HG03097 (cell line): ENCODE data around the gene AMDHD2.

ENCODE experiments used
- ATAC-seq: cut with Tn5 transposase; IDR thresholded peaks from one replicate; pipeline ENCODE4 v1.9.1; 2021; ENCODE audit not compliant: unreplicated experiment, low FRiP score

The AMDHD2 gene

DNA sequence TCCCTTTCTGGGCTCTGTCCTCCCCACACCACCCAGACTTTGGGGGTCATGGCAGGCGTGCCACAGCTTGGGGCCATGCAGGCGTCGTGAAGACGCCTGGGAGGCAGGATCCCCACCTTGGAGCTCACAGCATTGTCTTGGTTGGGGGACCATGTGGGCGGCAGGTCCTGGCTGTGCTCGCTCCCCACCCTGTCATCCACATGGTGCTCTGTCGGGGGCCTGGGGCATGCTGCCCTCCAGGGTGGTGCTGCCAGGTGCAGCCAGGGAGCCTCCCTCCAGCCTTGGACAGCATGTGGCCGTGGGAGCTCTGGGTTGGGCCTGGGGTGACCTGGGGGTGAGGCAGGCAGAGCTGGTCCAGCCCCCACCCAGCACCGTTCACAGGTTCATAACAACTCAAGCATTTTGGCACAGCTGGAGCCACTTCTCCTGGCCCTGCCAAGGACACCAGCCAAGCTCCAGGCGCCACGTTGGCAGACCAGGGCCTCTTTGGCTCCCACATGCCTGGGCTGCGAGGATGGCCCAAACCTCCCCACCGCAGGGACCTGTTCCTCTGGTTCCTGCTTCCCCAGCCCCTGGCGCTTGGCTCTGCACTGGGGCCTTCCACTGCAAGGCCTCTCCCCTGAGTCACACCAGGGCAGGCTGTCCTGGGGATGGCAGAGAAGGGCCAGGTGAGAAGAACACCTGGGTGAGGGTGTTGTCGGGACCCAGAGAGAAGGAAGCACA lies 21.5 kb upstream of the AMDHD2 start:
- no peak for ATAC-seq

DNA sequence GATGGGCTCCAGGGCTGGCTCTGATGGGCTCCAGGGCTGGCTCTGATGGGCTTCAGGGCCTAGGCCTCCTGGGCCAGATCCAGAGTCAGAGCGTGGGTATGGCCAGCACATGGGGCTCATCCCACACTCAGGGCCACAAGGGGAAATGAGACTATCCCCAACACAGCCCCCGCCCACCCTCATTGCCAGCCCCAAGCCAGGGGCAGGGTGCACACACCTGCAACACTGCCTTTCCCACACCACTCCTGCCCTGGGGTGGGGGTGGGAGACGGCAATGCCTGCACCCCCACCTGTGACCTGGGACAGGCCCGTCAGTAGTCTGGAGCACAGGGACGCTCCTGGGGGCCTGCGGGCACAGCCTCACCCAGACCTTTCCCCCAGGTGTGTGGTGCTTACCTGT lies 20.7 kb upstream of the AMDHD2 start:
- no peak for ATAC-seq

DNA sequence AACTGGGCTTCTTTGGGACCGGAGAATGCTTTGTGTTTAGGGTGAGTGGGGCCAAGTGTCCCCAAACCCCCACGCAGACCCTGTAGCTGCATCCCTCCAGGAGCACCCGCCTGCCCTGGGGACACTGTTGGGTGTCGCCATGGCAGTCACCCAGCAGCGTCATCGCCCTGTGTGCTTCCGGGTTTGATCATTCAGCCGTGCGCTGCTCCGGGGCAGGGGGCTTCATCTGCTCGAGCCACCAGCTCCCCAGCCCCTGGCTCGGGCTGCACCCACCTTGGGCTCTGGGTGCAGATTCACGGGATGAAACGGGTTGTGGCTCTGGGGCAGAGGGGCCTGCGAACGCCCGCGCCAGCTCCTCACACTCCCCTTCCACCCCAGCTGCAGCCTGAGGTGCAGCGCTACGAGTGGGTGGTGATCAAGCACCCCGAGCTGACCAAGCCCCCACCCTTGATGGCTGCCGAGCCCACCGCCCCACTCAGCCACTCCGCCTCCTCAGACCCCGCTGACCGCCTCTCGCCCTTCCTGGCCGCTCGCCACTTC lies 20.2 kb upstream of the AMDHD2 start:
- no peak for ATAC-seq

DNA sequence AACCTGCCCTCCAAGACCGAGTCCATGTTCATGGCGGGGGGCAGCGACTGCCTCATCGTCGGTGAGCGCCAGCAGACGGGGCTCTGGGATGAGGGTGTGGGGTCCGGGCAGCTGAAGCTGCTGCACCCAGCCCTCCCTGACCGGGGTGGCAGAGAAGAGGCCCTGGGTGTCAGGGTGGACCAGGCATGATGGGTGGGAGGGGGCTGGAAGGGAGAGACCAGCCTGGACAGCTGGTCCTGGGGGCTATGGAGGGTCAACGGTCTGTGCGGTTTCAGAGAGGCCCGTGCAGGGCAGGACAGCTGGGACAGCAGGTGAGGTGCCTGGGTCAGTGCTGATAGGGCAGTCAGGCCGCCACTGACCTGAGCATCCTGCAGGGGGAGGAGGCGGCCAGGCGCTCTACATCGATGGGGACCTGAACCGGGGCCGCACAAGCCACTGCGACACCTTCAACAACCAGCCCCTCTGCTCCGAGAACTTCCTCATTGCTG lies 19.7 kb upstream of the AMDHD2 start:
- no peak for ATAC-seq

DNA sequence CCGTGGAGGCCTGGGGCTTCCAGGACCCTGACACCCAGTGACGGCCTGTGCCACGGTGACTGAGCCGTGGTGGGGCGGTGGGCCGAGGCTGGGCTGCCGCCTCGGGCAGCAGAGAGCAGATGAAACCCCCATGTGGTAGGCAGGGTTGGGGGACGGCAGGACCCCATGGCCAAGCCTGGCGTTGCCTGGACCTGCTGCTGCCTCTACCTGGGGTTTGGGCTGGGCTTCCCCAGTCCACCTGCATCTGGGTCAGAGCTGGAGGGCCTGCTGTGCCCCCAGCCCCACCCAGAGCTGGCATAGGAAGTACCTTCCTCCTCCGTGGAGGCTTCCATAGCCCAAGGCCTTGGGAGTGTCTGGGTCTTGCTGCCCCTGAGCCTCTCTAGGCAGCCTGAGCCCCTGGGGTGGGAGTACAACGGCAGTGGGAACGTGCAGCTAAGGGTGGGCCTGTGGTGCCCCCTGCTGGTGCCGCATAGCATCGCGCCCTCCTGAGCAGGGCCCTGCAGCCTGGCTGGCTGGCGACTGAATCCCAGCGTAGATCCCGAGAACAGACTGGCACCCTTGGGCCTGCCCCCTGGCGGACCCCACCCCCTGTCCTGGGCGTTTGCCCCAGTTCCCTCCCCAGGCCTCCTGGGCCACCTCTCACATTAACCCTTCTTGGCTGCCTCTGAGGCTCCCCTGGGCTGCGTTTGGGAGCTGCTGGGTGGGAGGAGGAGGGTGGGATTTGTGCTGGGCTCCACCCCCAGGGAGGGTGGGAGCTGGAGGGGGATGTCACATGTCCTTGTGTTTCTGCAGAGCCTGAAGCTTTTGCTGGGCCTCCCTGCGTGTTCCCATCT lies 19.0 kb upstream of the AMDHD2 start:
- no peak for ATAC-seq

DNA sequence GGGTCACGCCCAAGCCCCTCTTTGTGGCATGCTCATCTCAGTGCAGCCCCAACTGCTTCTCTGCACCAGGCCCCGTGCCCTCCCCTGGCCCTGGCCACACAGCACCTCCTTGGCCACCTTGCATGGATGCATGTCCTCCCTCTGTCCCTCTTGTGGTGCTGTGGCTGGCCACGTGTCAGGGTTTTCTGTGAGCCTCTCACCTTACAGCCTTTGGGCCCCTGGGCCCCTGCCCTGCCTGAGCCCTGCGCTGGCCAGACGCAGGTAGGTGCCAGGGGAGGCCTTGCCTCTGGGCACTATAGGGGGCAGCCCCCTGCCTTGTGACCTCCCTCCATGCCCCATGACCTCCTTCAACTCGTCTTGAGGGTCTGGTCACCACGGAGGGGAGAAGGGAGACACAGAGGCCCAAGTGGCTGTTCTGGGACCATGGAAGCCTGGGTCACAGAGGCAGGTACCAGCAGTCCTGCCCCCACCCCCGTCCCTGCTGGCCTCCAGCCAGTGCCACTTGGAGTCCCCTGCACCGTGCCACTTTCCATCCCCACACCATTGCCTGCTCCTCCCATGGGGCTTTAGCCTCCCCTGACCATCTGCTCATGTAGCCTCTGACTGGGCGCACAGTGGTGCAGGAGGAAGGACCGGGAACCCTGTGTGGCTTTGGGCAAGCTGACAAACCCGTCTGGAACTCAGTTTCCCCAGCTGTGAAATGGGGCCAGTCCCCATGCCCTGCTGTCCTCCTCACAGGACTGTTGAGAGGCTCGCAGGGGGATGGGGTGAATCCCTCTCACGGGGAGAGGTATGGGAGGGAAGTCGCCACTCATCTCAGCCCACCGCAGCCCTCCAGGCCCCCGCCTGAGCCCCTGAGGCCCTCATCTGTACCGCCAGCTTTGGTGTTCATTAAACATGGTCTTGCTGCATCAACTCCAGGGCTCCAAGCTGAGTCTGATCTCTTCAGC lies 17.9 kb upstream of the AMDHD2 start:
- ATAC-seq: no peak

DNA sequence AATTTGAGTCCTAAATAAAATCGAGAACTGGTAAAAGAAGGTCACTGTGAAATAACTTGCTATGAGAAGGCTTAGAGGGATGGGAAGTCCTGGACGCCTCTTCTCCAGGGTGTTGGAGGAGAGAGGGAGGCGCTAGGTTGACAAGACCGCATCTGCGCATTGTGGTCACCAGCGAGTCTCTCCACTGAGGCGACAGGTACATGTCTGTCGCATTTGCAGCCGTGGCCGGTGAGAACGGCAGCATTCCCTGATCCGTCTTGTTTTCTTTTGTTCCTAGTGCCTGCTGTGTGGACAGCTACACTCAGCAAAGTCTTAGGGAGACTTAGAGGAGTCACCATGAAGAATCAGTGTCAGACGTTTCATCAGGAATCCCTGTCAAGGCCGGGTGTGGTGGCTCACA lies 14.5 kb upstream of the AMDHD2 start:
- no peak for ATAC-seq

DNA sequence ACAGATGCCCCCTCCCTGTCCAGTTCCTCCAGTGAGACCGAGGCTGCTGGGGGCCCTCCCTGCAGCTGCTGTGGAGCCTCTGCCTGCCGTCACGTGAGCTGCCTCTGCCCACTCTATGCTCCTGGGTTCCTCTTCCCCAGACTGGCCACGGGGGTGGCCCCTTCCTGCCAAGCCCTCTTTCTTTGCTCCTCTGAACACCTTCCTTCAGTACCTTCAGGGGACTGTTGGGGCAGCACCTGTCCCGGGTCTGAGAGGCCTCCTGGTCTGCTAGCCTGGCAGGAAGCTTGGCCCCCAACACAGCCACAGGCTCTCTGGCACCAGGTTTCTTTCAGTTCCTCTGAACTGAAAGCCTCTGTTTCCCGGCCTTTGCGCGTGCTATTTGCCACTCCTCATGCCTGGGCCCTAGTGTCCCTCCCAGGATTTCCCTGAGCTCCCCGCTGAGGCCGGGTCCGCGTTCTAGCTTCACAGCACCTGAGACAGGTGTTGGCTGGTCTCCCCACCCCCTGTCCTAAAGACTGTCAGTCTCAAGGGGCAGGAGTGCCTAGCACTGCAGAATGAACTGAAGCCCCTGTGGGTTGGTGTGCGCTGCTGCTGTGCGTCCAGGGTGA lies 13.0 kb upstream of the AMDHD2 start:
- ATAC-seq: peak; percentile 59

DNA sequence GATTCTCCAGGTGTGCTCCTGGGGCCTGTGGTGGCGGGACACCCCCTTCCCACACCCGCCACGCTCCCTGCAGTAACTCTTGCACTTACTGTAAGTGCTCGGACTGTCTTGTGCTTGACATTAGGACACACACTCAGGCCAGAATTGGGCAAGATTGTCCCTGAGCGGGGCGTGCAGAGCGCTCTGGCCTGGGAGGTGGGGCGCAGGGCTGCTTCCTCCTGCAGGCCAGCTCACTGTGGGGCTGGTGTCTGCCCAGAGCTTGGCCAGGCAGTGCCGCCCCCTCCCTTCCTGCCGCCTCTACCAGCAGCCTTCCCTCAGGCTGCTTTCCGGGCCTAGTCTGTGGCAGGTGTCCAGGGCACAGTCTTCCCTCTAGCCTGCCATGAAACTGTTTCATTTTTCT lies 12.5 kb upstream of the AMDHD2 start:
- no peak for ATAC-seq

DNA sequence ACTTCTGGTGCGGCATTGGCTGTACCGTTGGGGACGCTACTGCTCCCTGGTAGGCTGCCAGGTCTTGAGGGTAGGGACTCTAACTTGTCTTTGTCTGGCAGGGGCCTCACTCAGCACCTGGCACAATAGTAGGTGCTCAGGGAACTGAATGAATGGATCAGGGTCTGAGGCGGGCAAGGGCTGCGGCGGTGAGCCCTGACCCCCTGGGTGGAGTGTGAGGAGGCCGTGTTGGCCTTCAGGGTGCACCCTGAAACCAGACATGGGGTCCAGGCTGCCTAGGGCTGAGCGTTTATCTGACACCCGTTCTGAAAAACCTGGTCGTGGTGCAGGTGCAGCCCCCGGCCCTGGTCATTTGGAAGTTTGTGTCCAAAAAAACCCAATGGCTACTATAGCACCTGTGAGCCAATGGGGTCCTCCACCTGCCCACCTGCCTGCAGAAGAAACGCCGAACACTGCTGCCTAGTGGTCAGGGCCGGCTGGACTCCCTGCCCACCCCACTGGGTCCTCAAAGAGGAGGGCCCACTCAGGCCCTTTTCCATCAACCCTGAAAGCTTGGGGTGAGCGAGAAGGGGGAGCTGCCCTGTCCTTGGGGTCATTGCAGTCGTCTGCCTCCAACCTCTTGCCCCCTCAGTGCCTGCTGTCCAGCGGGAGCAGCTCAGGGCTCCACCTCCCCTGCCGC lies 11.3 kb upstream of the AMDHD2 start:
- no peak for ATAC-seq

DNA sequence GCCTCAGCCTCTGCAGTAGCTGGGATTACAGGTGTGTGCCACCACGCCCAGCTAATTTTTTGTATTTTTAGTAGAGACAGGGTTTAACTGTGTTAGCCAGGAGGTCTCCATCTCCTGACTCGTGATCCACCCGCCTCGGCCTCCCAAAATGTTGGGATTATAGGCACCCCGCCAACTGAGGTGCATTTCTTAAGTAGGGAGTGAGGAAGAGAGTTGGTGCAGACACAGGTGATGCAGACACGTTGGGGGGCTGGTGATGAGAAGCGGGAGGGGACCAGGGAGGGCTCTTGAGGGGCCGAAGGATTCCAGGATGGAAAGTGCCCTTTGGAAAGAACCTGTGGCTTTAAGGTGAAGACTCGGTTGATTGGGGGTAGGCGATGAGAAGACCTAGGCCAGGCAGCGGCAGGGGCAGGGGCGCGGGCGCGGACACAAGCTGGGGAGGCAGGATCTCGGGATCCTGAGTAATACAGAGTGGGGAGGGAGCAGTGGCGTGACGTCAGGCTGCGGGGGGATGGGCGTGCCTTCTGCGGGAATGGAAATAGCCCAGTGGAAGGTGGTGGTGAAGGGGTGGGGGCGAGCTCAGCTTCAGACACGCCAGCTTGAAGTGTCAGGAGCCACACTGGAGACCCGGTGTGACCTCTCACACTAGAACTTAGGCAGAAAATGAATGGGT lies 8.9 kb upstream of the AMDHD2 start:
- no peak for ATAC-seq

DNA sequence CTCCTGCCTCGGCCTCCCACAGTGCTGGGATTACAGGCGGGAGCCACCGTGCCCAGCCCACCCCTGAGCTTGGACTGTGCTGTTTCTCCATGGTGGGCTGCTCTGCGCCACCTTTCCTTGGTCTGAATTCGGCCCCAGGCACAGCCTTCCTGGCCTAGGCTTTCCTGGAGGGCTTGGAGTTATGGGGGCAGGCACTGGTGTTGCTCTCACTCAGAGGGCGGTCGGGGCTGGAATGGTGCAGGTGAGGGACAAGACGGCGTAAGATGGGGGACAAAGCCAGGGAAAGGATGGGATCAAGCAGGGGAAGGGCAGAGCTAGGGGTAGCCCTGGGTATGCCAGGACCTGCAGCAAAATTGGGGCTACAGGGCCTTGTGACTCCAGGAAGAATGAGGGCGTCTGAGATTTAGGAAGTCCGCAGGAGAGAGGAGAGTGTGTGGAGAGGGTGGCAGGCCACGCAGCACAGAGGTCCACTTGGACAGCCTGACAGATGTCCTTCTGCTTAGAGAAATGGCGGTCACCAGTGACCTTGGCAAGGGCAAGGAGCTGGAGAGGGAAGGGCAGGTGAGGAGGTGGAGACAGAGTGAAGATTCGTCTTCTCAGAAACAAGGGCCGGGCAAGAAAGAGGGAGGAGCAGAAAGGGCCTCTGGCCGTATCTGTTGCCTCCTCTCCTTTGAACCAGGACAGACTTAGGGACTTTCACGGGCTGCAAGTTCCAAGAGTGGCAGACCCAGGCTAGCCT lies 8.0 kb upstream of the AMDHD2 start:
- ATAC-seq: no peak

DNA sequence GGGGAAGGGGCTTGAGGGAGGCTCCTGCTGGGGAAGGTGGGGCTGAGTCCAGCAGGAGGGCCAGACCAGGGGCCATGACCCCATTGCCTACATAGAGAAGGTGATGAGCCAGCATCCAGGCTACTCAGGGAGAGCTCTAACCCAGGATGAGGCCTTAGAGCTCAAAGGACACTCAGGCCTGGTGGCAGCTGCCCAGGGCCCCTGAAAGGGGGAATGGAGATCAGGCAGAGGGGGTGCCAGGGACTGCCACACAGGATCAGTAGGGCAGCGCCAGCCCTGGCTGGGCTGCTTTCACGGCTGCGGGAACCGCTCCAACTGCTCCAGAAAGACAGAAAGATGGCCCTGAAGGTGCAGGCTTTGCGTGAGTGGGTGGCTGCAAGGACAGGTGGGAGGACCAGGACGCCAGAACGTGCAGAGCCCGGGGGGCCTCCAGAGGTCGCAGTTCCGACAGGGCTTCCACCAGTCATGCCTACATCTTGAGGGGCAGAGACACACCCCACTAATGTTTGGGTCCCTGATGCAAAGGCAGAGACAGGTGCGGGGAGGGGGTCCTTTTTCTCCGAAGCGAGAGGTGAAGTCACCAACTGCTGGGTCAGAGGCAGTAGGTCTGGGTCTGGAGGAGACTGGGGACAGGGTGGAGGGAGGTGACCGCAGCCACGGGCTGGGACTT lies 7.3 kb upstream of the AMDHD2 start:
- no peak for ATAC-seq

DNA sequence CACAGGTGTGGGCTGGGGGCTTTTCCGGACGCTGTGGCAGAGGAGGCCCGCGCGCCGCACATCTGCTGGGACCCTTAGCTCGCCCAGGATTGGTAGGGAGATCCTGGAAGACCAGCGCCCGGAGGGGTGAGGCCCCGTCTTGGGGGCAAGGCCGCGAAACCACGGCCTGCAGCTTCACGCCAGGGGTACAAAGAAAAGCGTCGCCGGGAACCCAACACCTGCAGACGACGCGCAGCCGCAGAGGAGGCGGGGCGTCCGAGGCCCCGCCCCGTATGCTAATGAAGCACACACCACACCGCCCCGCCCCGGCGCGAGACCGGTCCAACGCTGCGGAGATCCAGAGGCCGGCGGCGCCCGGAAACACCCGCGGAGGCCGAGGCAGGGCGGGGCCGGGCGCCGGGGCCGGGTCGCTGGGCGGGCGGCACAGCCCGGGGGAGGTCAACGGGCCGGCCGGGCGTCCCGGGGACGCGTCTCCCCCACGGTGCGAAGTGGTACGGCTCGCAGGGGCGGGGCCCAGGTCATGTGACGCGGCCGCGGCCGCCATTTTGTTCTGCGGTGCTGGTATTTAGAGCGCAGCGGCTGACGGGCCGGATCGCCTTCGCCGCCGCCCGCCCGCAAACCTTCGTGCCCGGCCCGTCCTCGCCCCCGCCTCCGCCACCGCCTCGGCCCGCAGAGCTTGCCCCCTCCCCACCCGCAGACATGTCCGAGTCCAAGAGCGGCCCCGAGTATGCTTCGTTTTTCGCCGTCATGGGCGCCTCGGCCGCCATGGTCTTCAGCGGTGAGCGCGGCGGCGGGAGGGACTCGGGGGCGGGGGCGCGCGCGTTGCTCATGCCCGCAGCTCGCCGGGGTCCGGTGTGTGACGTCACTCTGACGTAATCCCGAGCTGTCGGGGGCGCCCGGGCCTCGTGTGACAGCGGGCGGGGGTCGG lies 6.5 kb upstream of the AMDHD2 start, which contains the start of gene ATP6V0C:
ATP6V0C (plus strand) TSS at position 548 of the 928 bp plus-strand sequence; CDS start at position 700, 152 bp downstream.
- peak; percentile 71 for ATAC-seq

DNA sequence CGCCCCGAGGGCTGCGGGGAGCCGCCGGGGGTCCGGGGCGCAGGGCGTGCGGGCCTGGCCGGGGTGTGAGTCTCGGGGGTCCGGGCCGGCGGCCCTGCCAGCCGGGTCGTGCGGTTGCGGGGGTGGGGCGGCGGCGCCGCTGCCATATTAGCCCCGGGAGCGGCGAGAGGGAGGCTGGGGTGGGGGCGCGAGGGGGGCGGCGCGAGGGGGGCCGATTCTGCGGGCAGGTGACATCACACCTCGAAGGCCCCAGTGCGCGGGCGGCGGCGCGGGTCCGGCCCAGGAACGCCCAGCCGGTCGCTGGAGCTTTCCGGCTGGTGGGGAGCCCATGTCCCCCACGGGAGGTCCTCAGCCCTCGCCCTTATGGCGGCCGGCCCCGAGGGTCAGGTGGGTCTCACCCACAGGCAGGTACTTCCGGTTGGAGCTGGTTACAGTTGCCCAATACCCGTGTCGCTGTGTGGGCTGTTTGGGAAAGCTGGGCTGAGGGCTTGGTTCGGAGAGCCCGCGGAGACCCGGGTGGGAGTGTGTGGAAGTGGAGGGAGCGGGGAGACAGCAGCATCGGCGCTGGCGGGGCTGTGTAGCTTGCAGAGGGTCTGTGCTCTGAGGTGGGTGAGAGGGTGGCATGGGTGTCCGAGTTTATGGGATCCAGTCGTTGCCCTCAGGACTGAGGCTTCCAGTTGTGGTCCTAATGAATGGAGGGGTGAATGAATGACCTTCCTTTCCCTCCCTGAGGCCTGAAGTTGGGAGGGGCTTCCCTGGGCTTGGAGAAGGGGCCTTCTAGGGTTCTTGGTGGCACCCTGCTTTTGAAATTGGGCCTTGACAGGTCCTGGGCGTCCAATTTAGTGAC lies 5.6 kb upstream of the AMDHD2 start:
- ATAC-seq: no peak
